PC-9 (cell line): Measurements from ENCODE around the gene MPHOSPH6.

ENCODE experiments used
- CTCF ChIP-seq: fragments of 200-600 bp; sonication (generic); conservative IDR thresholded peaks from 2 replicates; pipeline ENCODE4 v1.6.1; 2017; ENCODE audit warnings: mixed run types, antibody characterized with exemption, mild to moderate bottlenecking, moderate library complexity
- EZH2 ChIP-seq: fragments of 200-600 bp; sonication (generic); IDR thresholded peaks from 2 replicates; pipeline ENCODE4 v1.8.0; 2017; ENCODE audit warnings: antibody characterized with exemption, low read depth

- TF ChIP-seq CTCF (no peak), EZH2 (no peak)
These were observed 5.6 kb upstream of the MPHOSPH6 start for GRCh38 chr16:82175627-82176026.
